GM18526 (cell line): ENCODE data around the gene RIN1.

Source experiments
- POLR2A ChIP-seq: IDR thresholded peaks from 3 replicates; pipeline ENCODE4 v1.6.1; 2011; ENCODE audit not compliant: insufficient read length; ENCODE audit errors: extremely low read depth

The RIN1 gene

GRCh38 chr11:66336234-66337102, at the start of gene RIN1:
TSS of gene RIN1 (minus strand) at chr11:66336434. CDS start at chr11:66336402, 32 bp downstream.
- no peak for TF ChIP-seq POLR2A

GRCh38 chr11:66373265-66373664, 37.0 kb upstream of the RIN1 start:
- TF ChIP-seq POLR2A, result no peak

GRCh38 chr11:66371627-66372415, 35.6 kb upstream of the RIN1 start, which contains the start of gene SLC29A2:
TSS of gene SLC29A2 (minus strand) at chr11:66371760. CDS start at chr11:66371591, 169 bp downstream.
- TF ChIP-seq POLR2A, result peak; percentile 35

GRCh38 chr11:66369073-66369894, 33.0 kb upstream of the RIN1 start:
- no peak for TF ChIP-seq POLR2A

GRCh38 chr11:66368484-66368883, 32.2 kb upstream of the RIN1 start:
- TF ChIP-seq POLR2A, result no peak

GRCh38 chr11:66367561-66368312, 31.5 kb upstream of the RIN1 start:
- no peak for TF ChIP-seq POLR2A

- TF ChIP-seq POLR2A, result no peak
These were observed 30.7 kb upstream of the RIN1 start for GRCh38 chr11:66366844-66367477.

- TF ChIP-seq POLR2A, result no peak
These were observed 29.7 kb upstream of the RIN1 start for GRCh38 chr11:66365711-66366619.

GRCh38 chr11:66365166-66365565, 28.9 kb upstream of the RIN1 start:
- no peak for TF ChIP-seq POLR2A

GRCh38 chr11:66363805-66364535, 27.7 kb upstream of the RIN1 start:
- no peak for TF ChIP-seq POLR2A

GRCh38 chr11:66363187-66363601, 27.0 kb upstream of the RIN1 start:
- TF ChIP-seq POLR2A, result no peak

- TF ChIP-seq POLR2A, result no peak
These were observed 26.4 kb upstream of the RIN1 start for GRCh38 chr11:66362481-66363147.

GRCh38 chr11:66361502-66361941, 25.3 kb upstream of the RIN1 start:
- no peak for TF ChIP-seq POLR2A
